HG03565 (cell line): Measurements from ENCODE around the gene KLF18.
"Not testable (repeated sequence)": the region's sequence is repeated elsewhere in the genome, so short reads cannot be mapped to it uniquely, and the experiment has no call there.

Experiments
- ATAC-seq: cut with Tn5 transposase; IDR thresholded peaks from one replicate; pipeline ENCODE4 v1.9.1; 2021; ENCODE audit warnings: mild to moderate bottlenecking, moderate library complexity; ENCODE audit not compliant: unreplicated experiment

Gene KLF18

DNA sequence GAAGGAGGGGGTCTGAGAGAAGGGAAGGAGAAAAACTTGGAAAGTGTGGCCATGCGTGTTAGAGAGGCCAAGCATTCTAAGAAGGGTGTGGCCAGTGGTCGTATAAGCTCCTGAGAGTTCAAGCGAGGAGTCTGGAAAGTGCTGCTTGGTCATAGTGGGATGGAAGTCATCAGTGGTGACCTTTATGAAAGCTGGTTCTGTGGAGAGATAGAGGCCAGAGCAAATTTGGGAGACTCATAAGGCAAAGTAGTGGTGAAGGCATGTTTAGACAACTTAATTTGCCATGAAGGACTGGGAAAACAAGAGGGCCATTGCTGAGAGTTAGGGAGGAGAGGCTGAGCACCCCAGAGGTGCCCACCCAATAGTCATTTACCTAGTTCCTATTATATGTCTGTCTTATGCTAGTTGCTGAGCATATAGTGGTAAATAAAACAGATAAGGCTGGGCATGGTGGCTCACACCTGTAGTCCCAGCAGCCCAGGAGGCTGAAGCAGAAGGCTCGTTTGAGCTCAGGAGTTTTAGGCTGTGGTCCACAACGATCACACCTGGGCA lies 21.0 kb downstream of the KLF18 start:
- ATAC-seq = no peak

DNA sequence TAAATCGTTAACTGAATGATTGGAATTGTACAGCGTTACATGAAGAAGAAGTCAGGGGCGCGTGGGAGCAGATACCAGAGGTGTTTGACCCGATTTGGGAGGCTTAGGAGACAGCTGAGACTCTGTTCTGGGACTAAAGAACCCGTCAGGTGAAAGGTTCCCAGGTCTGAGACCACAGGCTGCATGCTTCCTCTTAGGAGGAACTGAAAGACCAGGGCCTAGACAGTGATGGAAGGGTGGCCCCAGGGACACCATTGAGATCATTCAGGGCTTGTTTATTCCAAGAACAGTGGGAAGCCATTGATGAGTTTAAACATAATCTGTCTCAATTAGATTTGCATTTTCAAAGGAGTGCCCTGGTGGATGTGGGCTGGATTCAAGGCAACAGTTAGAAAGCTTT lies 21.9 kb downstream of the KLF18 start:
- ATAC-seq = no peak

DNA sequence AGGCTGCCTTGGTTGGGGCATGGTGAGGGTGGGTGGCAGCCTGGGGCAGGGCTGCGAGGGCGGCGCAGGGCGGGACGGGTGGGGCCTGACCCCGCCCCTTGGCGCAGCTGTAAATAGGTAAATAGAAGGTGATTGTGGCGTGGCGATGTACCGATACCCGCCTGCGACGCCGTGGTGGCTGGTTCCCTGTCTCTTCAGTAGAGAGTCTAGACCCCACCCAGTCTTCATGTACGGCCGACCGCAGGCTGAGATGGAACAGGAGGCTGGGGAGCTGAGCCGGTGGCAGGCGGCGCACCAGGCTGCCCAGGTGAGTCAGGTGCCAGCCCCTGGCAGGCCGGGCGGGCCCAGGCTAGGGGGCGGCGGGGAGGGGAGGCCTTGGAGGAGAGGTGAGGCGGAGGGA lies 22.7 kb downstream of the KLF18 start, which contains the start of gene KLF17:
TSS of gene KLF17 (plus strand) at position 140 of the 400 bp plus-strand sequence. CDS start at position 227, 87 bp downstream.
- ATAC-seq = no peak

DNA sequence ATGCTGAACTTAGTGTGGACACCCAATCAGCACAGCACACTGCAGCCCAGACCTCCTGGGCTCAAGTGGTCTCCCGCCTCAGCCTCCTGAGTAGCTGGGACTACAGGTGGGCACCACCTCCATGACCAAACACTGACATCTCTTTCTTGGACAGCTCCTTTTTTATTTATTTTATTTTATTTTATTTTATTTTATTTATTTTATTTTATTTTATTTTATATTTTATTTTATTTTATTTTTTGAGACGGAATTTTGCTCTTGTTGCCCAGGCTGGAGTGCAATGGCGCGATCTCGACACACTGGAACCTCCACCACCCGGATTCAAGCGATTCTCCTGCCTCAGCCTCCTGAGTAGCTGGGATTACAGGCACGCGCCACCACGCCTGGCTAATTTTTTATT lies 24.2 kb downstream of the KLF18 start:
- ATAC-seq = not testable (repeated sequence)

DNA sequence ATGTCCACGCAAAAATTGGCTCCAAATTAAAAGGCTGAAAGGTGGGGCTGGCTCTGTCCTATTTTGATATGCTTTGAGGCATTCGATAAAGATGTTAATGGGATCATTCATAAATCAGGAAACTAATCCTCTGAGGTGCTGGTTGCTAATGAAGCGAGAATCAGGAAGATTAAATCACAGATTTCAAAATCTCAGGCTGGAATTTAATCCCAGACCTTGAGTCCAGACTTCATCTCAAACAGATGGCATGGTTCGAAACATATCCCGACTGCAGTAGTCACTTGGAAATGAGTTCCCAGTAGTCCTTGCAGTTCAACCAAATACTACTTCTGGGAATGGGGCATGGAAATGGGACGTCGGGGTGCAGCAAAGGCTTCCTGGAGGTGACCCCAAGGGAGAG lies 27.3 kb downstream of the KLF18 start:
- no peak for ATAC-seq

DNA sequence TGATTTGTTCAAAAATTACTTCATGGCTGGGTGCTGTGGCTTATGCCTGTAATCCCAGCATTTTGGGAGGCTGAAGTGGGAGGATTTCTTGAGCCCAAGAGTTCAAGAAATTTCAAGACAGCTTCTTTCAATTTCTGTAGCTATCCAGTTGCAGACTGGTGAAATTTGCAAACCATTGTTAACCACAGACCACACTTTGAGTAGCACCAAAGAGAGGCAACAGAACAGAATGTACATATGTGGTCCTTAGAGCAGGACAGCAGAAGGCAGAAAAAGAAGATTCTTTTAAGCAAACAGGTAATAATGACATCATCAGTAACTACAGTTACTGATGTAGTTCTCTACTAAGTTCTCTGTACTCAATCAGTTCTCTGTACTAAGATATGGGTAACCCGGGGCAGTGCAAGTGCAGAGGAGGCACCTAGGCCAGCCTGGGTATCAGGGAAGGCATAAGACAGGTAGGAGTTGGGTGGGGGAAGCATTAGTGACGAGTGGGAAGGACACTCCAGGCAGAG lies 28.3 kb downstream of the KLF18 start:
- ATAC-seq = no peak

DNA sequence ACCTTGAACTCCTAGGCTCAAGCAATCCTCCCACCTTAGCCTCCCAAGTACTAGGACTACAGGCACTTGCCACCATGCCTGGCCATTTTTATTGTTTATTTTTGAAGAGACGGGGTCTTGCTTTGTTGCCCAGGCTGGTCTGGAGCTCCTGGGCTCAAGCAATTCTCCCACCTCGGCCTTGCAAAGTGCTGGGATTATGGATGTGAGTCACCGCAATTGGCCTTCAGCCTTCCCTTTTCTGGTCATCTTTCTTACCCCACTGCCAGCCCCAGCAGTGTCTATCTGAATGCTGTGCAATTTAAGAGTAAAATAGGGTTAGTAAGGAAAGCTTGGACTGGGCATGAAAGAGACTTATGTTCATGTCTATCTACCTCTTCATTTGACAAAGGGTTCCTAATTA lies 28.9 kb downstream of the KLF18 start:
- ATAC-seq = no peak

DNA sequence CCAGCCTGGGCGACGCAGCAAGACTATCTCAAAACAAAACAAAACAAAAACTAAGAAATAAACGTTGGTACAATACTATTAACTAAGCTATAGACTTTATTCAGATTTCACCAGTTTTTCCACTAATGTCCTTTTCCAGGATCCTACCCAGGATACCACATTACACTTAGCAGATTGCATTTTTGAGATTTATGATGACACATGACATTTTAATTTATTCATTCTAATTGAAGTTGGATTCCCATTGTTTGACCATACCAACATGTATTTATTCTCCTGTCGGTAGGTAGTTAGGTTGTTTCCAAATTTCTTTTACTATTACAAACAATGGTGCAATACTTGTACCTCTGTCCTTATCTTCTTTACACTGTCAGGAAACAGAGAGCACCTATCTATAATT lies 29.6 kb downstream of the KLF18 start:
- ATAC-seq = no peak

DNA sequence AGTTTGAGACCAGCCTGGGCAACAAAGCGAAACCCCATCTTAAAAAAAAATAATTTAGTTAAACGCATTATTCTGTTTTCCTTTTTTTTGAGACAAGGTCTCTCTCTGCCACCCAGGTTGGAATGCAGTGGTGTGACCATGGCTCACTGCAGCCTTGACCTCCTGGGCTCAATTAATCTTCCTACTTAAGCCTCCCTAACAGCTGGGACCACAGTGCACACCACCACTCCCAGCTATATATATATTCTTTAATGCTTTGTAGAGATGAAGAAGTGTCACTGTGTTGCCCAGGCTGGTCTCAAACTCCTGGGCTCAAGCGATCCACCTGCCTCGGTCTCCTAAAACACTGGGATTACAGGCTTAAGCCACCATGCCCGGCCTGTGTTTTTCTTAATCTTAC lies 30.5 kb downstream of the KLF18 start:
- no peak for ATAC-seq

DNA sequence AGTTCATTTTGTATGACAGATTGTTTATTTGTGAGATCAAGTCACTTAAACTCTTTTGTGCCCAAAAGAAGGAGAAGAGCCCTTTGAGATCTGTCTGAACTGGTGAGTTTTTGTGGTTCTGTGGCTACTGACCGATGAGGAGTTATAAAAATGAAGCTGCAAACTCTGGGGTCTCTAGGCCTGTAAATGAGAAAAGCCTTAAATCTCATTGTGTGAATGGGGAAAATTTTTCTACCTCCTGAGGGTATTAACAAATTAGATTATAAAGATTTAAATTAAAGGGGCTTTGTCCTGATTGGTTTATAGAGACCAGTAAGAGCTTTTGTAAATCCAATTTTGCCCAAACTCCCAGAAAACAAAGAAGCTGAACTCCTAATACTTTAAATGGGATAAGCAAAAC lies 32.5 kb downstream of the KLF18 start:
- ATAC-seq = no peak

DNA sequence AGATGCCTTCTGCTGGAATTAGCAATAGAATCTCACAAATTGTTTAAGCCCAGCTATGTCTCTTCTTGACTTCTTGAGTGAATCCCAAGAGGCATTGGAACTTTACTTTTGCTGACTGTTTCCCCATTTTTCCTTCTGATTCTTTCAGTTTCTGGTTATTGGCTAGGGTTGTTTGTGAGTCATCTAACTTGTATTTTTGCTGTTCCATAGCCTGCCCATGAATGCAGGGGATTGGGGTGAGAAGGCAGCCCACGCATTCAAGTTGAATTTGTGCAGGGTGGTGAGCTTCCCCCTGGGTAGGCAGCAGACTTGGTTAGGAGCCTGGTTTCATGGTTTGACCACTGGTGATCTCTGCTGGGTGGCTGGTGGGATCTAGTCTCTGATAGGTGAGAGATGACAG lies 33.2 kb downstream of the KLF18 start:
- ATAC-seq = no peak

DNA sequence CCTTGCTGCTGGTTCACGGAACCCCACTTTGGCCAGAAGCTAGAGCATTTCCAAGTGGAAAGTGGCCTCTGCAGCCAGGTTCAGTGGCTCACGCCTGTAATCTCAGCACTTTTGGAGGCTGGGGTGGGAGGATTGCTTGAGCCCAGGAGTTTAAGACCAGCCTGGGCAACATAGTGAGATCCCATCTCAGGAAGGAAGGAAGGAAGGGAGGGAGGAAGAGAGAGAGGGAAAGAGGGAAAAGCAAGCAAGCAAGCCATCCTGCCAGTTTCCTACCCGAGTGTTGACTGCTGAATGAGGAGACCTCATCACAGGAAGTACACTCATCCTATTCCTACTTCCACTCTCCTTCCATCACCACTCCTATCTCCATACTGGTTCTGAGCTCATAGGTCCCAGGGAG lies 35.6 kb downstream of the KLF18 start:
- ATAC-seq = no peak

DNA sequence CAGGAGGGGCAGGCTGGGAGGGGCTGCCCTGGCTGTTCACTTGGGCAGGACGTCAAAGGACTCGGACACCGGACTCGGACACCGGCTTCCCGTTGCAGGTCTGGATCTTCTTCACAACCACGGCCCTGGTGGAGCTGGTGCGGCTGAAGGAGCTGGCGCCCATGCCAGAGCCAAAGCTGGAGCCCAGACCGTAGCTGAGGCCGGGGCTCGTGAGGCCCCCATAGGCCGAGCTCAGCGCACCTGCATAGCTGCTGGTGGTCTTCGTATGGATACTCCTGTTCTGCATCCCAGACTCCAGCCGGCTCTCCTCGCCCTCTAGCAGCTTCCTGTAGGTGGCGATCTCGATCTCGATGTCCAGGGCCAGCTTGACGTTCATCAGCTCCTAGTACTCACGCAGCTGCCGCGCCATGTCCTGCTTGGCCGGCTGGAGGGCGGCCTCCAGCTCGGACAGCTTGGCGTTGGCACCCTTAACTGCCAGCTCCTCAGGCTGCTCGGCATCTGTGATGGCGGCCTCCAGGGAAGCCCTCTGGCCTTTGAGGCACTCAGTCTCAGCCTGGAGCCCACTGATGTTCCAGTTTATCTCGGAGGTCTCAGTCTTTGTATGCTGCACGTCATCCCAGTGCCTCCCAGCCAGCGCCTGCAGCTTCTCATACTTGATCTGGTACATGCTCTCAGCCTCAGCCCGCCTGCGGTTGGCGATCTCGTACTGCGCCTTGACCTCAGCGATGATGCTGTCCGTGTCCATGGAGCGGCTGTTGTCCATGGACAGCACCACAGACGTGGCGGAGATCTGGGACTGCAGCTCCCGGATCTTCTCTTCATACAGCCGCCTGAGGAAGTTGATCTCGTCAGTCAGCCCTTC lies 37.9 kb downstream of the KLF18 start:
- no peak for ATAC-seq

DNA sequence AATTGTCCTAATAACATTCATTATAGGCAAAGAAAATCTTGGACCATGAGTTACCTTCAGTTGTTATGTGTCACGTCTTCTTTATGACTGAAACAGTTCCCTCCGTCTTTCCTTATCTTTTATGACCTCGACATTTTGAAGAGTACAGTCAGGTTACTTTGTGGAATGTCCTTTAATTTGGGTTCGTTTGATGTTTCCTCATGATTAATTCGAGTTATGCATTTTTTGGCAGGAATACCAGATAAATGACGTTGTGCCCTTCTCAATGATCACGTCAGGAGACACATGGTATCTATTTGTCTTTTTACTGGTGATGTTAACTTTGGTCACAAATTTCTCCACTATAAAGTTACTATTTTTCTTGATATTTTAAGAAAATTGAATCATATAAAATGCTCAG lies 40.1 kb downstream of the KLF18 start:
- ATAC-seq = no peak

DNA sequence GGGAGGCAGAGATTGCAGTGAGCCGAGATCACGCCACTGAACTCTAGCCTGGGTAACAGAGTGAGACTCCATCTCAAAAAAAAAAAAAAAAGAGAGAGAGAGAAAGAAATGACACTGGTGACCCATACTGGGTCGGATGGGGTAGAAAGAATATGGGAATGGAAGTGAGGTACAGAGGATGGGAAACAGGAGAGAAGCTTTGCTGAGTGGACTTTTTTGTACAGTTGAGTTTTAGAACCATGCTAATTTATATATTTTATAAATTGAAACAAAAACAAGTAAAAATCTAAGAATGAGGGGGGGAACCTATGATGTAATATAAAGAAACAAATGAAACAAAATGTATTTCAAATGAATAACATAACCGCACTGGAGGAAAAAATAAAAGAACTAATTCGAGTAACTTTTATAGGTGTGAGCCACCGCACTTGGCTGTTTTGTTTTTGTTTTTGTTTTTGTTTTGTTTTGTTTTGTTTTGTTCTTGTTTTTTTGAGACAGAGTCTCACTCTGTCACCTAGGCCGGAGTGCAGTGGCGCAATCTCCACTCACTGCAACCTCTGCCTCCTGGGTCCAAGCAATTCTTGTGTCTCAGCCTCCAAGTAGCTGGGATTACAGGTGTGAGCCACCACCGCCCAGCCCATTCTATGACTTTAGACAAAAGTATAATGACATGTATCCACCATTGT lies 41.1 kb downstream of the KLF18 start:
- no peak for ATAC-seq

DNA sequence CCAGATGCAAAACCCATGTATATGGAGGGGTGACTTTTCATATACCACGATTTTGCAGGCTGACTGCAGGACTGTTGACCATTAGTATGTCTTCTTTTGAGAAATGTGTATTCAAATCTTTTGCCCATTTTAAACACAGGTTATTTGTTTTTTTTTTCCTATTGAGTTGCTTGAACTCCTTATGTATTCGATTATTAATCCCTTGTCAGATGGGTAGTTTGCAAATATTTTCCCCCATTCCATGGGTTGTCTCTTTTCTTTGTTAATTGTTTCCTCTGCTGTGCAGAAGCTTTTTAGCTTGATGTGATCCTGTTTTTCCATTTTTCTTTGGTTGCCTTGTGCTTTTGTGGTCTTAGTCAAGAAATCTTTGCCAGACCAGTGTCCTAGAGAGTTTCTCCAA lies 47.4 kb downstream of the KLF18 start:
- no peak for ATAC-seq

DNA sequence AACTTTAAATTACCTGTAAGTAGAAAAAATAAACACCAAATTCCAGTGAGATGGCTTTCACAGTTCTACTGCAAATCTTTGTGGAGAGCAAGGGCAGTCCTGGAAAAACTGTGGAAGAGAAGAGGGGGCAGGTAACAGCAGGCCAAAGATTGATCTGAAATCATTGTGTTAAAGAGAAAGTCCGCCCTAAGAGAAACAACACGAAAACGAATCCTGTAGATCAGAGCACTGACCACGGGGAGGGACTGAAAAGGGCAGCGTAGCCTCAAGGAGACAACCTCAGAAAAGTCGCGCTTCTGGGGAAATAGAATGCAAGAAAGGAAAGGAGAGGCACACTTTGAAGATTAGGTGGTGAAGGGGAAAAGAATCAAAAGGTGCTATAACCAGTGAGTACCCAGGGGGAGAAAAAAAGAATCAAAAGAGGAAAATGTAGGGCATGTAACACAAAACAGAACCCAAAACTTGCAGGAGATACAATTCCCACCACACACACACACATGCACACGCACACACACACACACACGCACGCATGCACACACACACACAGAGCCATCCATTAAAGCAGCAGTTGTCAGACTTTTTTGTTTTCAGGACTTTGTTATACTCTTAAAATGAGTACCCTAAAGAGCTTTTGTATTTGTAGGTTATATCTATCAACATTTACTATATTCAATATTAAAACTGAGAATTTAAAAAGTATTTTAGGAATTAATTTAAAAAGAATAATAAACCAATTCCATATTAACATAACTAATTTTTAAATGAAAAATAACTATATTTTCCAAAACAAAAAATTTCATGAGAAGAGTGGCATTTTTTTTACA lies 50.8 kb downstream of the KLF18 start:
- ATAC-seq = no peak

DNA sequence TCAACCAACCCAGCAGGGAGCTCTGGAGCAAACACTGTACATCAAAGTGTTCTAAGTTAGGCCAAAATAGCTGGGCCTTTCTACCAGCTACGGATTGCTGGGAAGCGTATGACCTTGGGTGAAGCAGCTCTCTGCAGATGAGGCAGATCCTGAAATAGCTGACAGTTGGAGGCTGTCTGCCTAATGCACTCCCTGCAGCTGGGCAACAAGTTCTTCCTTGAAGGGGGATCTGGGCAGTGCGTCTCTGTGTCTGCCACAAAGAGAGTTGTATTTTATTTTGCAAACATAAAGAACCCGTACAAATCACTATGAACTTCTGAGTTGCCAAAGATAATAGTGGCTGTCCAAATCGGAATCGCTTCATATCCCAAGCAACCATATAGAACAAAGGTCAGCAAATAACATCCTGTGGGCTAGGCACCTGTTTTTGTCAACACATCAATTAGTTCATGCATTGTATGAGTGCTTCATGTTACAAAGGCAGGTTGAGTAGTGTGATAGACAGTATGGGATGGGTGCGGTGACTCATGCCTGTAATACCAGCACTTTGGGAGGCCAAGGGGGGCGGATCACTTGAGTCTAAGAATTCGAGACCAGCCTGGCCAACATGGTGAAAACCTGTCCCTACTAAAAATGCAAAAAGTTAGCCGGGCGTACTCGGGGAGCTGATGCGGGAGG lies 51.9 kb downstream of the KLF18 start:
- no peak for ATAC-seq
